Mucosa of gallbladder (tissue), 1 donor: ENCODE results near the gene SEMA6C. TPM values are rescaled to one million over a fixed set of nuclear protein-coding genes. Genes with fewer than 3 reads are reported as not detected.
A peak's percentile ranks its signal among the peaks of the same experiment; 100 is the strongest.
"Not testable (repeated sequence)": the region's sequence is repeated elsewhere in the genome, so short reads cannot be mapped to it uniquely, and the experiment has no call there.

Experiments
- DNase-seq: peaks from one replicate; pipeline ENCODE4 v3.0.0-alpha.2; 2020; ENCODE audit warnings: low spot score
- total RNA-seq: library from RNA; stranded (reverse); gene quantifications from one replicate; pipeline ENCODE4 v1.2.1, GENCODE V29; 2021
- donor health status: DM: no; HTN: no; CAD: no.

The SEMA6C gene, protein sequence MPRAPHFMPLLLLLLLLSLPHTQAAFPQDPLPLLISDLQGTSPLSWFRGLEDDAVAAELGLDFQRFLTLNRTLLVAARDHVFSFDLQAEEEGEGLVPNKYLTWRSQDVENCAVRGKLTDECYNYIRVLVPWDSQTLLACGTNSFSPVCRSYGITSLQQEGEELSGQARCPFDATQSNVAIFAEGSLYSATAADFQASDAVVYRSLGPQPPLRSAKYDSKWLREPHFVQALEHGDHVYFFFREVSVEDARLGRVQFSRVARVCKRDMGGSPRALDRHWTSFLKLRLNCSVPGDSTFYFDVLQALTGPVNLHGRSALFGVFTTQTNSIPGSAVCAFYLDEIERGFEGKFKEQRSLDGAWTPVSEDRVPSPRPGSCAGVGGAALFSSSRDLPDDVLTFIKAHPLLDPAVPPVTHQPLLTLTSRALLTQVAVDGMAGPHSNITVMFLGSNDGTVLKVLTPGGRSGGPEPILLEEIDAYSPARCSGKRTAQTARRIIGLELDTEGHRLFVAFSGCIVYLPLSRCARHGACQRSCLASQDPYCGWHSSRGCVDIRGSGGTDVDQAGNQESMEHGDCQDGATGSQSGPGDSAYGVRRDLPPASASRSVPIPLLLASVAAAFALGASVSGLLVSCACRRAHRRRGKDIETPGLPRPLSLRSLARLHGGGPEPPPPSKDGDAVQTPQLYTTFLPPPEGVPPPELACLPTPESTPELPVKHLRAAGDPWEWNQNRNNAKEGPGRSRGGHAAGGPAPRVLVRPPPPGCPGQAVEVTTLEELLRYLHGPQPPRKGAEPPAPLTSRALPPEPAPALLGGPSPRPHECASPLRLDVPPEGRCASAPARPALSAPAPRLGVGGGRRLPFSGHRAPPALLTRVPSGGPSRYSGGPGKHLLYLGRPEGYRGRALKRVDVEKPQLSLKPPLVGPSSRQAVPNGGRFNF
- 9.1 TPM for total RNA-seq

DNA sequence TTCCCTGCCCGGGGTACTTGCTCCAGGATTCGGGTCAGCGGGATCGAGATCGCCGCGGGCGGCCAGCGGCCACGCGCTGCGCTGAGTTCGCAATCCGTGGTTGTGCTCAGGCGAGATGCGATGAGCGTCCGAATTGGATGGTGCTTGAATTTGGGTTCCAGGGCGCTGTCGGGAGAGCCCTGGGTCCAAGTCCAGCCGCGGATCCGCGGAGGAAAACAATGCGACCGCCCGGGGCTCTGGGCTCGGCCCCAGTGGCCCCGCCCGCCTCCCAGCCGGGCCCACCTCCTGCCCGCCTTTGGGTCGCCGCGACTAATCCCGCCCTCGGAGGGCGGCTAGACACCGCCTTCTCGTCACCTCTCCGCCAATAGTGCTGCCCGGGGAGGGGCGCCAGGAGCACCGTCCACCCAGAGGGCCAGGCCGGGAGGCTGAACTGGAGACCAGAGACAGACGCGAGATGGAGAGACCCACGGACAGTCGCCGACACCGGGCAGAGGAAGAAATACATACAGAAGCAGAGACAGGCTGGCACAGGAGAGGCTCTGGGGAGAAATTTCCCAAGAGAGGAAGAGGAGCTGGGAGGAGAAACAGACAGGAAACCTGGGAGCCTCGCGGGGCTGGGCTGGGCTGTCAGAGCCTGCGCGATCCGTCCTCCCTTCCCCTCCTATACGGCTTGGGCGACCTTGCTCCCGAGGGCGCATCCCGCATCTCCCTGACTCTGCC, at the start of gene SEMA6C:
Gene SEMA6C (minus strand): TSS at position 220 of the 720 bp plus-strand sequence. CDS start 4,010 bp downstream, outside the sequence.
- DNase-seq = peak; percentile 94

DNA sequence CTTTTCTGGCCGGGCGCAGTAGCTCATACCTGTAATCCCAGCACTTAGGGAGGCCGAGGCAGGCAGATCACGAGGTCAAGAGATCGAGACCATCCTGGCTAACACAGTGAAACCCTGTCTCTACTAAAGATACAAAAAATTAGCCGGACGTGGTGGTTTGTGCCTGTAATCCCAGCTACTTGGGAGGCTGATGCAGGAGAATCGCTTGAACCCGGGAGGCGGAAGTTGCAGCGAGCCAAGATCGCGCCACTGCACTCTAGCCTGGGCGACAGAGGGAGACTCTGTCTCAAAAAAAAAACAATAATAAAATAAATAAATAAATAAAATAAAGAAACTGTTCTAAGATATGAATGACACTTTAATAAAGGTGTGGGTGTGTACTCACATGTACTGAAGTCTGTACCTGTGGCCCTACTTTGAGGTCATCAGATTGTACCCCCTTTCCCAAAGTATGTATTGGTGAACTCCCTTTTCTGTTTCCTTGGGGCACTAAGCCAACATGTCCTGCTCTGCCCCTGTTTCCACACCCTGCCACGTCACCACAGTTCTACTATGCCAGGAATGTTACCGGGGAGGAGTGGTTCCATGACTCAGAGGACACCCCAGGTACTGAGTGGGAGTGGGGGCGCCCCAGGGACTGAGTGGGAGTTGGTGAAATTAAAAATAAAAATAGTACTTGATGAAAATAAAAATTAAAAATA, 48.6 kb upstream of the SEMA6C start:
- peak; percentile 90 for DNase-seq

DNA sequence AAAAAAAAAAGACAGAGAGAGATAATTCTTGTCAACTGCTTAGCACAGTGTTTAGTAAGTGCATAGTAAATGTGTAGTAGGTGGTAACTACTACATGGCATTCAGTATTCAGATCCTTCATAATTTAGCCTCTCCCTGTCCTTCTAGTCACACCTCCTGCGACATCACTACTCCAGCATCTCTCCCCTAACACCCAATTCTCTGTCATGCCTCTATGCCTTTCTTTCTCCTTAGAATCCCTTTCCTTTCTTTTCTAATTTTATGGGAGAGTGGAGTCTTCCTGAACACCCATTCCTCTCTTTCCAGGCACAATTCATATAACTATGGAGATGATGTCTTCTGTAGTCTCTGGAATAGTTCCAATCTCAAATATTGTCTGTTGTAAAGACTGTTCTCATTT, 47.4 kb upstream of the SEMA6C start:
- no peak for DNase-seq

DNA sequence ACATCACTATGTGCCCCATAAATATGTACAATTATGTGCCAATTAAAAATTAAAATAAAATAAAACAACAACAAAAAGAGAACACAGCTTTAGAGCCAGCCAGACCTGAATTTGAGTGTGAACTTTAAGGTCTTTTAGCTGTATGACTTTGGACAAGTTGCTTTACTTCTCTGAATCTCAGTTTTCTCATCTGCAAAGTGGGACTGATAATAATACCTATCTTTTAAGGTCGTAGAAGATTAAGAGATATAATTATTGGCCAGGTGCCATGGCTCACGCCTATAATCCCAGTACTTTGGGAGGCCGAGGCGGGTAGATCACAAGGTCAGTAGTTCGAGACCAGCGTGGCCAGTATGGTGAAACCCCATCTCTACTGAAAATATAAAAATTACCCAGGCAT, 46.9 kb upstream of the SEMA6C start:
- DNase-seq = no peak

DNA sequence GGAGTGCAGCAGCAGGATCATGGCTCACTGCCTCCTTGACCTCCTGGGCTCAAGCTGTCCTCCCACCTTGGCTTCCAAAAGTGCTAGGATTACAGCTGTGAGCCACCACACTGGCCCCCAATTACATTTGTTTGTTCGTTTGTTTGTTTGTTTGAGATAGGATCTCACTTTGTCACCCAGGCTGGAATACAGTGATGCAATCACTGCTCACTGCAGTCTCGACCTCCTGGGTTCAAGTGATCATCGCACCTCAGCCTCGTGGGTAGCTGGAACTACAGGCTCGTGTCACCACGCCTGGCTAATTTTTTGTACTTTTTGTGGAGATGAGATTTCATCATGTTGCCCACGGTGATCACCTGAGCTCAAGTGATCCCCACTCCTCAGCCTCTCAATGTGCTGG, 45.6 kb upstream of the SEMA6C start:
- DNase-seq = no peak

DNA sequence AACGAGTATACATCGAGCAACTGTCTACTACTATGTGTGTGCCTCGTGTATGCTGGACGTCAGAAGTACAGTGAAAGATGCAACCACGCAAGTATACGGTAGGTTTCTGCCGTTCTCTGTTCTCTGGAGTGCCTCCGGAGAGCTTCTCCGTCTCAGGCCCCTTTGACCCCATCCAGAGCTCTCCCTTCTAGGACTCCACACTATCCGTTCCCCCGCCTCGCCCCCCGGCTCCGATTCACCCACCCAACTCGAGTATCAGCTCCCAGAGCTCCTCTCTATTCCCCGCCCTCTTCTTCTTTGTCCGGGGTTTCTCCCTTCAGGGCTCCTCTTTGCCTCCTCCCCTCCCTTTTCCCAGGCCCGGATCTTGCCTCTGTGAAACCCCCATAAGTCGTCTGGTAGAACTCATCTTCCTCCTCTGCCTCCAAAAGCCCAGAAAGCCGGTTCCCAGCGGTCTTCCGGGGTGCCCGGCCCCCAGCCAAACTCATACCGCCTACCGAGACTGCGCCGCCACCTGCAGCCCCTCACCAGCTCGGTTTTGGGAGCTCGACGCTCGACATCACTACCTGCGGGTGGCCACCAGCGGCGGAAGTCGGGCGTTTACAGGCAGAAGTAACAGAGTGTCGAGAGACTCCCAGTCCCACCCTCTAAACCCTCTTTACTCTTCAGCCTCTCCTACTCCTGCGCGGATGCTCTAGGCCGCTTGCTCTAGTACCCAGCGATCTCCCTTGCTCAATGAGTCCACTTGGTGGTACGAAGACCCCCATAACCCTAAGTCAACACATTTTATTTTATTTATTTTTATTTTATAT, 43.4 kb upstream of the SEMA6C start, which contains the start of gene VPS72:
Gene VPS72 (minus strand): TSS at position 561 of the 809 bp plus-strand sequence. CDS start 76 bp downstream, at position 485.
- peak; percentile 89 for DNase-seq

DNA sequence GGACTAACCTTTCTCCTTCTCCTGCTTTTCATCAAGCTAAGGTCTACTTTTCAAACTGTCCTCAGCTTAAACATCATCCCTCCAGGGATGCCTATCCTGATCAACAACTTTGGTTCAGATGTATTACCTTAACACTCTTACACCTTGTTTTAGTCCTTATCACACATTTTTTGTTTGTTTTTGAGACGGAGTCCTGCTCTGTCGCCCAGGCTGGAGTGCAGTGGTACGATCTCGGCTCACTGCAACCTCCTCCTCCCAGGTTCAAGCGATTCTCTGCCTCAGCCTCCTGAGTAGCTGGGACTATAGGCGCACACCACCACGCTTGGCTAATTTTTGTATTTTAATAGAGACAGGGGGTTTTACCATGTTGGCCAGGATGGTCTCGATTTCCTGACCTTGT, 42.2 kb upstream of the SEMA6C start:
- DNase-seq = not testable (repeated sequence)

DNA sequence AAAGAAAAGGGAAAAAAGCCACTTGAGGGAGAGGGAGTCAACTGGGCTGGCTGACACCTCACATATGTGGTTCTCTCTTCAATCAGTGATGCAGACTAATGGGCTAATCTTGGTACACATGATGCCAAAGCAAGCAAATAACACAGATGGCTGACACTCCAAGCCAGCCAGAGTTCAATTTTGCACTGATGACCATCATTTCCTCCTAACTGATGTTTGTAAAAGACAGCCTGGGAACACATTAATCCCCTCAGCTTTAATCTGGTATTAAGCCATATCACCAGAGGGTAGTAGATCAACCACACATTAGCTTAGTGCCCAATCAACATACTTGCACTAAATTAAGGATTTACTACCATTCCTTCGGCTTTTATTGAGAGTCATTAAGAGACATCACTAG, 40.8 kb upstream of the SEMA6C start:
- DNase-seq = no peak

DNA sequence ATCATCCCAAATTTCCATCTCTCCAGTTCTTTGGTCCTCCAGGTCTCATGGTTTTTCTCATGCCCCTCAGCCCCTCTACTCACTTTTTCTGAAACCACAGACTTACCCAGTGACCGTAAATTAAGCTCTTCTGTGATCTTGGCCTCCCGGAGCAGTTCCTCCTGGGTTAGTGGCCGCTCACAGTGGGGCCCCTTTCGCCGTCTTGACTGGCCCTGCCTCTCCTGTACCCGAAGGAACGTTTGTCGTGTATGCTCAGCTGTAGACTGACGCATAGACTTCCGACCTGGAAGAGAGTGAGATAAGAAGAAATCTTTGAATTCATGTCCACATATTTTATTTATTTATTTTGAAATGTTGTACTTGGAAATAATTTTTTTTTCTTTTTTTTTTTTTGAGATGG, 37.8 kb upstream of the SEMA6C start:
- DNase-seq = no peak

DNA sequence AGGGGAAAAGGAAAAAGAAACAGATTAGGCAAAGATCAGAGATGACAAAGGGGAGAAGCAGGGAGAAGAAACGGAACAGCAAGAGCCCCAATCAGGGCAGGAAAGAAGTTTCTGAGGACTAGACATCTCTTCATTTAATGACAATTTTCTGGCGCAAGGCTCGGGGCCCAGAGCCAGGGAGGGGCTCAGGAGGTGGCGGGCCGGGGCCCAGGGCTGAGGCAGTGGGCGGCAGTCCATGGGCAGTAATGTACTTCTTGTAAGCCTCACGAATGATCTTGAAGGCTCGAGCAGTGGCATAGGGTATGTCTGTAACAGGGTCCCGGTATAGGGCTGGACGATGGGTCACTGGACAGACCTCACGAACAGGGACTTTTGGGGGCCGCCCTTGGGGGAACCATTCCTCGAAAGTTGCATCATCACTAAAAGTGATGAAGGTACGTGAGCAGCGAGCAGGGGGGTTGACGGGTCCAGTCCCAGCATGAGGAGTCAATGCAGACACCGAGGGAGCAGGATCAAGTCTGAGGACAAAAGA, 30.1 kb upstream of the SEMA6C start:
- DNase-seq = no peak

DNA sequence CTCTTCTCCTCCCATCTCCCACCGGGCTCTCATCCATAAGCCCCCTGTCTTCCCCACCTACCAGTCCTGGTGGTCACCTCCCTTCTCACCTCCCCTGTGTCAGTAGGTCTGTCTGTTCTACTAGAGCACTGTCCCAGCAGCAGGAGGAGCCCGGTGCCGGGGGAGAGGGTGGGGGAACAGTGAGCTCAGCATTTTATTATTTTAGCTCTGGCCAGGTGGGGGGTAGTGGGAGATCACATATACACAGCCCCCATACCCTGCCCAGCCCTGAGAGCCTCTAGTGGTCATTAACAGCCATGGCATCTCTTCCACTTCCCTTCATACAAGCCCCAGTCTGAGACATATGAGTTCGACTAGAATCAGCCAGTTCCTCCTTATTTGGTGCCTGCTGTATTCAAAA, 29.4 kb upstream of the SEMA6C start, which contains the start of gene TMOD4:
Gene TMOD4 (minus strand): TSS at position 119 of the 400 bp plus-strand sequence. CDS start 1,106 bp downstream, outside the sequence.
- no peak for DNase-seq

DNA sequence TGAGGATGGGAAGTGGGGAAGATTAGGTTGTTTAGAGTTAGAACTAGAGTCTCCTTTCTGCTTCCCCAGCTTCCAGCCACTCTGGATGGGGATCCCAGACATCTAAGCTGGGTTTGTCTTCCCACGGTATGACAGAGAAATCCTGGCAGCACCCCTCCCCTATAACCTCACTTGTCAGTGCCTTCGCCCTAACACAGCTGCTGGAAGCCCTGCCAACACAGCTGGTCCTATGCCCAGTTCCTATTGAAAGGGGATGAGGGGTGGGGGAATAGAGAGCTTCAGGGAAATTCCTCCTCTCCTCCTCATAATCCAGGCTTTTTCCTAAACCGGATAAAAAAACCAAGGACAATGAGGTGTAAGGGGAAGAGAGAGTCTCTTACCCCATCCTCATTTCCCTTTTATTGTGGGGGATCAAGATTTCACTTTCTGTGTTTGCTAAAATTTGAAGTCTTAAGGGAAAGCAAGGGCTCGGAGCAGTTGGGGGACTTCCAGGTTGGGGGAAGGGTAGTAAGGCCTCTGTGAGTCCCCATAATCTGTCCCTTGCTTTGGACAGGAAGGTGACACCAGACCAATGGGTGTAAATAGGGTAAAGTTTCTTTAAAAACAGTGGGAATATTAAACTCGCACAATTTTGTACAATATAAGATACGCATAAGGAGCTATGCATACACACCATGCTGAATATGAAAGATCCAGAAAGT, 28.8 kb upstream of the SEMA6C start:
- no peak for DNase-seq

DNA sequence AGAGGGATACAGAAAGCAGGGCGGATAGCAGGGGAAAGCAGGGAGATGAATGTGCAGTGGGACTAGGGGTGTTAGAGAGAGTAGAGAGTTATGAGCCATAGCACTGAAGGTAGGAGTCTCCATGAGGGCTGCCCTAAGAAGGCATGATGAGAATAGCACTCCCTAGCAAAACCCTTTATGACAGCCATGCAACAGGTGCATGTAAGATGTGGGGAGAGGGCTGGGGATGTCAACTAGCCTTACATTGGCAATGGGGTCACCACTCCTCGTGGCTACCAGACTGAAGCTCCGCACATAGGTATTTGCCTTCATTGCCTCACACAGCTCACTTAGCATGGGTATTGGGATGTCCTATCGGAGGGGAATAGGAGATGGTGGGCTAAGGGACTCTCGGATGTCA, 24.8 kb upstream of the SEMA6C start:
- DNase-seq = no peak

DNA sequence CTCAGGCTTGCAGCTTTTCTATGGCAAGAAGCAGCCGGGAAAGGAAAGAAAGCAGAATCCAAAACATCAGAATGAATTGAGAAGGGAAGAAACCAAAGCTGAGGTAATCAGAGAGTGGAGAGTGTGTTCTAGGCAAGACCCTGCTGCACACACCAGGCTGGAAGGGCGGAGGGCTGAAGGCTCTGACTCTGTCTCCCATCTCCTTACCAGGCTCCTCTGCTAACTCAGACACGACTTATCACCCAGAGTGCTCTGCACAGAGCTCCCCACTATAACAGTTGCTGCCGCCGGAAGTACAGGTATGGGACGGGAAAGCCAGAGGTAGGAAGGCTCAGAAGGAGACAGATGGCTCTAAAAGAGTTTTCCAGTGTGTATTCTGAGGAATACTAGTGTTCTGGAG, 20.7 kb upstream of the SEMA6C start:
- no peak for DNase-seq

DNA sequence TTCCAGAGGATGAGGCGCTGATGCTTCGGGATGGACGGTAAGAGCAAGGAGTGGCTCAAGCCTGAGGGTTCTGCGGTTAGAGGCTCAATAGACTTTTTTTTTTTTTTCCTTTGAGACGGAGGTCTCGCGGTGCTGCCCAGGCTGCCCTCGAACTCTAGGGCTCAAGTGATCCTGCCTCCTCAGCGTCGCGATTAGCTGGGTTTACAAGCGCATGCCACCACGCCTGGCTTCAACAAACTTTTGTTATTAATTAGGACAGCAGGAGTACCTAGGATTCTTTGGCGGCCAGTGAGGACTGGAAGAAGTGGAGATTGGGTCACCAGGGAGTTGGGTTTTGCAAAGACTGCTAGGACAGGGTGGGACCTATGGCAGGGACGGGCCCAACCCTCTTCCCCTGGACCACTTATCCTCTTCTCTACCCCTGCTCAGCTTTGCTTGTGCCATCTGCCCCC, 20.1 kb upstream of the SEMA6C start:
- no peak for DNase-seq

DNA sequence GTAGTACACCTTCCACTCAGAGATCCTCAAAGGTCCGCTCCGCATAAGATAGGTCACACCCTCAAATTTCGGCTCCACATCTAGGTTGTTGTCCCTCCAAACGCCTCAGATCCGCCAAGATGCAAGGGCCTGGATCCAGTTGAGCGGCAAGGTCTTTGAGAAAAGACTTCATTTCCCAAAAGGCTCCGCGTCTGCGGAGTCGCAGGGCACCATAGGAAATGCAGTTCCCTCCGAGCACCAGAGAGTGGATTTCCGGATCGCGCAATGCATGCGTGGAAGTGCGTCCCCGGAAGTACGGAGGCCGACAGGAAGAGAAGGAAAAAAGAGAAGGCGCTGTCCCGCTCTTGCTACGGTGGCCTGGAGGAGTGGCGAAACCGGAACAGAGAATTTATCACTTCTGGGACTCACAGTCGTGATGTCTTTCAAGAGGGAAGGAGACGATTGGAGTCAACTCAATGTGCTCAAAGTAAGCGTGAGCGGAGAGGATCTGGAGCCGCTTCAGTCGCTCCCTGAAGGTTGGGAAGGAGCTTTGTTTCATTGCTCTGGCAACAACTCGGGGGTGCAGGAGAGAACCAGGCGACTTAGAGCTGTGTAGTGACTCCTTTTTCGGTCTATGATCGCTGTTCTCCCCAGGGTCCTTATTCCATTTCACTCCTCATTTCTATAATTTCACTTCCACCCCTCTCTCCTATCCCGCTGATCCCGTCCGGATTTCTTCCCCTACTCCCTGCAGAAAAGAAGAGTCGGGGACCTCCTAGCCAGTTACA, 19.5 kb upstream of the SEMA6C start, which contains the start of the genes LYSMD1 and SCNM1:
Gene LYSMD1 (minus strand): TSS at position 165 of the 767 bp plus-strand sequence. CDS start 644 bp downstream, outside the sequence.
Gene SCNM1 (plus strand): TSS at position 407 of the 767 bp plus-strand sequence. CDS start 9 bp downstream, at position 416.
- DNase-seq = peak; percentile 99

DNA sequence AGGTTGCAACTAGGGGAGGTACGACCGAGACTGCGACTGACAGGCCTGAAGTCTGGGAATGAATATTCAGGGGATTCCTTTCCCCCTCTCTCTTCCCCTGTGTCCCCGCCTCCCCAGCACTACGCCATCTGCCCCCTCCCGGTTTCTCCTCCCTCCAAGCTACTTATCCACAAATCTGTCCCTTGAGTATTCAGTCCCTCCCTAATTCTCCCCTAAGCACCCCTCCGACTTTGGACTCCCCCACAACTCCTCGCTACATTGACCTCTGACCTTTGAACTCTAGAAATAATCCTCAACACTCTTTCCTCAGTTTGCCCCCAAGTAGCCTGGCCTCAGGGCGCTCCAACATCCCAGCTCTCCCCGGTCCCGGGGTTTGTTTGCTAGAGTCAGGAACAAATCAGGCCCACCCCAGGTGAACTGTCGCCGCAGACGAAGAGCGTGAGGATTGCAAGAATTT, 18.9 kb upstream of the SEMA6C start:
- DNase-seq = no peak

DNA sequence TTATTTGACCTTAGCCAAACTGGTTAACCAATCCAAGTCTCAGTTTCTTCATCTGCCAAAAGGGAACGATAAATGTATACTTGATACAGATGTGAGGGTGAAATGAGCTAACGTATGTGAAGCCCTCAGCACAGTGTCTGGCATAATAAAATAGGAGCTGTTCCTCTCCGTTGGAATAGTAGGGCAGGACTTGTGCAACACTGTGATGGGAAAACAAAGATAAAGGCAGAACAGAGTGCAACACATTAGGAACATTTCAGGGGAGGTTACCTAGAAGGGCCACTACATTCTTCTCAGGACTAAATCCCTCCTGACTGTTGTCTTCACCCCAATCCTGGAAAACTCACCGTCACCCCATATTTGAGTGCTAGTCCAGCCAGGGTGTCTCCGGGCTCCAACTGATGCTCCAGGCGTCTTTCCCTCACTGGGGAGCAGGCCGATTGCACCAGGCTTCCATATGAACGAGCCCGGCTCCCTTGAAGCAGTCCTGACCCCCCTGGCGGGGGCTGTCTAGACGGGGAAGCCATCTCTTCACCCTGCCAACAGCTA, 18.4 kb upstream of the SEMA6C start:
- DNase-seq = no peak
